ENCODE data around the gene PTPRM.
"Not testable (repeated sequence)": the region's sequence is repeated elsewhere in the genome, so short reads cannot be mapped to it uniquely, and the experiment has no call there.

Gene PTPRM

DNA sequence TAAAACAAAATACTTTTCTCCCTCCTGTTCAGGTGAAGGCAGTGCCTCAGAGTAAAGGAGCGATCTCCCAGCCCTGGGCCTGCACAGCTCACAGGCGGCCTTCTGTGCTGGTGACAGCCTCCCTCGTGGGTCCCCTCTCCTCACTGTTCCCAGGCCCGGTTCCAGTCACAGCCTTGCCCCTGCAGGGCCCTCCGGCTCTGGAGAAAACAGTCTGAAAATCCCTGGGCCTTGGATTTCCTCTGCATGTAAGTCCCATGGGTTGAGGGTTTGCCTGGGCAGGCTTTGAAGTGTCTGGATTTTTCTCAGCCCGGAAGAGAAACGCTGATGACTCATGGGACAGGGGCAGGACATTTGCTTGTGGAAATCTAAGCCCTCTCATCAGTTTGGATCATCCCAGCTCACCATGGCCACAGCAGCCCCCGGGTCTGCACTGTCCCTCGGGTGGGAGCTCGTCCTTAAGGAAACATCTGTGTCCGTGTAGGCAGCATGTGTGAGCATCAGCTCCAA, 856.0 kb downstream of the PTPRM start:
- Histone ChIP-seq H3K9ac (ENCODE audit: low read depth, low read length) (no peak overlapping the region), H3K9me3 (ENCODE audit: control insufficient read depth, insufficient read depth, low read length) (no peaks in the 10 kb centered on the region), H3K36me3 (ENCODE audit: insufficient read depth, low read length) (no peaks in the 10 kb centered on the region), H3K4me1 (ENCODE audit: insufficient read depth, low read length) (peaks cover 15% of the 10 kb centered on the region)

- Histone ChIP-seq H3K4me1 (ENCODE audit: insufficient read depth, low read length) (peaks cover 15% of the 10 kb centered on the region), H3K9me3 (ENCODE audit: control insufficient read depth, insufficient read depth, low read length) (no peaks in the 10 kb centered on the region), H3K9ac (ENCODE audit: low read depth, low read length) (no peak overlapping the region), H3K36me3 (ENCODE audit: insufficient read depth, low read length) (no peaks in the 10 kb centered on the region)
Observed at GRCh38 chr18:8424481-8424880, 857.4 kb downstream of the PTPRM start.

DNA sequence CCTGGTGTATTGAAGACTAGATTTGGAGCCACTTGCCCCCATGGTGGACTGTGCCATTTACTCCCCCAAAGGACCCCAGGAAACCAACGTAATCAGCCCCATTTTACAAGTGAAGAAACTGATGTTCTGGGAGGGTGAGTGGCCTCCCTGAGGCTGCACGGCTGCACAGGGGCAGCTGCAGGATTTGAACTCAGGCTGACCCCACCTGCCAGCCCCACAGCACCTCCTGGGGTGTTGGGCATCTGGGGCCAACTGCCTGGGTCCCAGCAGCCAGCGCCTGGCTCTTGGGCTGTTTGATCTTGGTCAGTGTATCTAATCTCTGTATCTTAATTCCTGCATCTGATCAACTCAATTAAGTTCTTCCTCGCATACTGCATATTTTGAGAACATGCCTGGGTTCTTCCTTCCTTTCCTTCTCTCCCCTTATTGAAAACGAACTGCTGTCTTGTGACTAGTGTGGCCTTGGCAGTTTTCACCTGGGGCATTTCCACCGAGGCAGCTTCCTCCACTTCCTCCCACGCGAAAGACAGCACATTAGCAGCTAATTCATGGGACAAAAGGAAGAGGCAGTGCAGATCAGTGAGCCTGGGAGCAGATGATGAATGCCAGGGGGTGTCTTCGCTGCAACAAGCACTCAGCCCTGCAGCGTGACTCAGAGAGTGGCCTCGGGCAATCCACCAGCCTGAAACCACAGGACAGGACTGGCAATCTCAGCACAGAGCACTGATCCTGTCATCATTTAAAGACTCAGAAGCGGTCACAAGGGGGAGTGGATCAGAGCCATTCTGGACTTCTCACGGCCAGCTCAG, 858.0 kb downstream of the PTPRM start:
- Histone ChIP-seq H3K9ac (ENCODE audit: low read depth, low read length) (no peak overlapping the region), H3K4me1 (ENCODE audit: insufficient read depth, low read length) (peaks cover 15% of the 10 kb centered on the region), H3K36me3 (ENCODE audit: insufficient read depth, low read length) (no peaks in the 10 kb centered on the region), H3K9me3 (ENCODE audit: control insufficient read depth, insufficient read depth, low read length) (no peaks in the 10 kb centered on the region)

DNA sequence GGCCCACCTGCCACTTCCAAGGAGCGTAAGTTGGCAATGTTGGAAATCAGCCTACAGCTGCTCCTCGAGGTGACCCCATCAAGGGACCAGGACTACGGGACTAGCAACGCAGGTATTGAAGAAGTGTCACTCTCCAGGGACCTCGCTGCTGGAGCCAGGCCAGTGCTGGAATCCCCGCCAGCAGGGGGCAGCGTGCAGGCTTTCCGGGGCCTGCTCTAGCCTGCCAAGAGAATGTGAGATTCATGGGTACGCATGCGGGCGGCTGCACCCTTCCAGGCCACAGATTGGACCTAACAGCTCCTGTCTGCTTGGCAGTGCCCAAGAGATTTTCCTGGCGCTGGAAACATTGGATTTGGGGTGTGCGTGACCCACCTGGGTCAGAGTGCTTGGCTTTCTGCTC, 859.3 kb downstream of the PTPRM start:
- Histone ChIP-seq H3K9me3 (ENCODE audit: control insufficient read depth, insufficient read depth, low read length) (no peaks in the 10 kb centered on the region), H3K36me3 (ENCODE audit: insufficient read depth, low read length) (no peaks in the 10 kb centered on the region), H3K4me1 (ENCODE audit: insufficient read depth, low read length) (peaks cover 15% of the 10 kb centered on the region), H3K9ac (ENCODE audit: low read depth, low read length) (no peak overlapping the region)

DNA sequence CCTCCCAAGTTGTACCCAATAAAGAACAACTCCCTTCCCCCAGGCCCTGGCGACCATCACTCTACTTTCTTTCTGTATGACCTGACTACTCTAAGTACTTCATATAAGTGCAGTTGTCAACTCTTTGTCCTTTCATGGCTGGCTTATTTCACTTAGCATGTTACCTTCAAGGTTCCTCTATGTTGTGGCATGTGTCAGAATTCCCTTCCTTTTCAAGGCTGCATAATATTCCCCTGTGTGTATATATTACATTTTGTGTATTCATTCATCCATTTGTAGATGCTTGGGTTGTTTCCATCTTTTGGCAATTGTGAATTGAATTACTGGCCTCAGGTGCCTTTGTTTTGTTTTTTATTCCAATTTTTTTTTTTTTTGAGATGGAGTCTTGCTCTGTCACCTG, 860.2 kb downstream of the PTPRM start:
- peaks cover 15% of the 10 kb centered on the region for H3K4me1 ChIP-seq (ENCODE audit: insufficient read depth, low read length)
- H3K36me3 ChIP-seq (ENCODE audit: insufficient read depth, low read length): no peaks in the 10 kb centered on the region
- H3K9me3 ChIP-seq (ENCODE audit: control insufficient read depth, insufficient read depth, low read length): no peaks in the 10 kb centered on the region
- no peak overlapping the region for H3K9ac ChIP-seq (ENCODE audit: low read depth, low read length)

DNA sequence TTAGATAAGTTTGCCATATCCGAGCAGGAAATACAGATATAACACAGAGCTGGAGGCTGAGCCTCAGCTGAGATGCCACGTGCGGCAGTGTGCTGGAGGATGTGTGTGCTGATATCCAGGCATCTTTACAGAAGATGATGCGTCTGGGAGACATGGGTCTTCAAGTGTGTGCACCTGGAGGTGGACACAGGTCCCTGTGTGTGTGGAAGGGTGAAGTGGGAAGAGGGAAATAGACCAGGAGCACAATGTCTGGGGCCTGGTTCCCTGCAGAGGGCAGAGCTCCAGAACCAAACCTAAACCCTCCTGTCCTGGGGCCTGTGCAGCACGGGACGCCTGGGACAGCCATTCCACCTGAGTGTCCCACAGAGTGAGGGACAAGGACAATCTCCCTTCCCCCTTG, 861.8 kb downstream of the PTPRM start:
- Histone ChIP-seq H3K9ac (ENCODE audit: low read depth, low read length) (no peak overlapping the region), H3K9me3 (ENCODE audit: control insufficient read depth, insufficient read depth, low read length) (no peaks in the 10 kb centered on the region), H3K36me3 (ENCODE audit: insufficient read depth, low read length) (no peaks in the 10 kb centered on the region), H3K4me1 (ENCODE audit: insufficient read depth, low read length) (peaks cover 12% of the 10 kb centered on the region)

GRCh38 chr18:8431036-8431435, 863.9 kb downstream of the PTPRM start:
- no peaks in the 10 kb centered on the region for H3K4me1 ChIP-seq (ENCODE audit: insufficient read depth, low read length)
- H3K9me3 ChIP-seq (ENCODE audit: control insufficient read depth, insufficient read depth, low read length): no peaks in the 10 kb centered on the region
- no peak overlapping the region for H3K9ac ChIP-seq (ENCODE audit: low read depth, low read length)
- H3K36me3 ChIP-seq (ENCODE audit: insufficient read depth, low read length): no peaks in the 10 kb centered on the region

GRCh38 chr18:8433323-8433722, 866.2 kb downstream of the PTPRM start:
- no peaks in the 10 kb centered on the region for H3K4me1 ChIP-seq (ENCODE audit: insufficient read depth, low read length)
- H3K9ac ChIP-seq (ENCODE audit: low read depth, low read length): no peak overlapping the region
- no peaks in the 10 kb centered on the region for H3K36me3 ChIP-seq (ENCODE audit: insufficient read depth, low read length)
- no peaks in the 10 kb centered on the region for H3K9me3 ChIP-seq (ENCODE audit: control insufficient read depth, insufficient read depth, low read length)

- H3K9me3 ChIP-seq (ENCODE audit: control insufficient read depth, insufficient read depth, low read length): no peaks in the 10 kb centered on the region
- H3K9ac ChIP-seq (ENCODE audit: low read depth, low read length): no peak overlapping the region
- no peaks in the 10 kb centered on the region for H3K4me1 ChIP-seq (ENCODE audit: insufficient read depth, low read length)
- H3K36me3 ChIP-seq (ENCODE audit: insufficient read depth, low read length): no peaks in the 10 kb centered on the region
Observed at GRCh38 chr18:8433771-8434170, 866.7 kb downstream of the PTPRM start.

GRCh38 chr18:8435376-8435775, 868.3 kb downstream of the PTPRM start:
- Histone ChIP-seq H3K4me1 (ENCODE audit: insufficient read depth, low read length) (no peaks in the 10 kb centered on the region), H3K36me3 (ENCODE audit: insufficient read depth, low read length) (no peaks in the 10 kb centered on the region), H3K9me3 (ENCODE audit: control insufficient read depth, insufficient read depth, low read length) (no peaks in the 10 kb centered on the region), H3K9ac (ENCODE audit: low read depth, low read length) (no peak overlapping the region)

DNA sequence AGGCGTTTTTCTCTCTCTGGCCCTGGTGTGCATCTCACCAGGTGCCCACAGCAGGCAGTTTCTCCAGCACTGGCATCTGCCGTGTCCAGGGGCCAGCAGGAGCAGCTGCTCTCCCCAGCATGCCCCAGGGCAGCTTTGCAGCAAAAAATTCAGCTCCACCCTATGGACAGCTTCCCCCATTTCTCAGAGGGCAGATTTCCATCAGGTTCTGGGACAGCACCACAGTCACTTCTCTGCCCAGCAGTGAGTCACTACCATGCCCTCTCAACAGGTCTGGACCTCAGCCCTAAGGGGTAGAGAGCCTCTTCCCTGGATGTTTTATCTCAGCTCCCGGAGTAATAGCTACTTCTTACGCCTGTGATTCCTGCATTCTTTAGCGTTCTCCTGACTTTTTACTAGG, 871.9 kb downstream of the PTPRM start:
- H3K9ac ChIP-seq (ENCODE audit: low read depth, low read length): no peak overlapping the region
- no peaks in the 10 kb centered on the region for H3K9me3 ChIP-seq (ENCODE audit: control insufficient read depth, insufficient read depth, low read length)
- H3K4me1 ChIP-seq (ENCODE audit: insufficient read depth, low read length): no peaks in the 10 kb centered on the region
- H3K36me3 ChIP-seq (ENCODE audit: insufficient read depth, low read length): no peaks in the 10 kb centered on the region

- H3K4me1 ChIP-seq (ENCODE audit: insufficient read depth, low read length): no peaks in the 10 kb centered on the region
- no peaks in the 10 kb centered on the region for H3K9me3 ChIP-seq (ENCODE audit: control insufficient read depth, insufficient read depth, low read length)
- no peaks in the 10 kb centered on the region for H3K36me3 ChIP-seq (ENCODE audit: insufficient read depth, low read length)
Observed at GRCh38 chr18:8443505-8443904, 876.4 kb downstream of the PTPRM start.

DNA sequence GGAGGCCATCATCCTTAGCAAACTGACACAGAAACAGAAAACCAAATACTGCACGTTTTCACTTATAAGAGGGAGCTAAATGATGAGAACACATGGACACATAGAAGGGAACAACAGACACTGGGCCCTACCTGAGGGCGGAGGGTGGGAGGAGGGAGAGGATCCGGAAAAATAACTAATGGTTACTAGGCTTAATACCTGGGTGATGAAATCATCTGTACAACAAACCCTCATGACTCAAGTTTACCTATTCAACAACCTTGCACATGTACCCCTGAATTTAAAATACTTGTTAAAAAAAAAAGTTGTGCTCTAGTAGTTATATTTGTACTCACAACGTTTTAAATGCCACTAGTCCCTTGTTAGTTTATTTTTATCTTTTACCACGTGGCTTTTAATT, 879.8 kb downstream of the PTPRM start:
- not testable (repeated sequence) for H3K36me3 ChIP-seq (ENCODE audit: insufficient read depth, low read length); H3K9ac ChIP-seq (ENCODE audit: low read depth, low read length); H3K4me1 ChIP-seq (ENCODE audit: insufficient read depth, low read length)

More at GRCh38 chr18:8443505-8443904, 876.4 kb downstream of the PTPRM start:
- no peak overlapping the region for H3K9ac ChIP-seq (ENCODE audit: low read depth, low read length)

GRCh38 chr18:8448130-8448529, 881.0 kb downstream of the PTPRM start:
- no peaks in the 10 kb centered on the region for H3K9me3 ChIP-seq (ENCODE audit: control insufficient read depth, insufficient read depth, low read length)
- H3K4me1 ChIP-seq (ENCODE audit: insufficient read depth, low read length): no peaks in the 10 kb centered on the region
- H3K9ac ChIP-seq (ENCODE audit: low read depth, low read length): no peak overlapping the region
- no peaks in the 10 kb centered on the region for H3K36me3 ChIP-seq (ENCODE audit: insufficient read depth, low read length)

More for the DNA sequence above, 879.8 kb downstream of the PTPRM start:
- H3K9me3 ChIP-seq (ENCODE audit: control insufficient read depth, insufficient read depth, low read length): not testable (repeated sequence)

DNA sequence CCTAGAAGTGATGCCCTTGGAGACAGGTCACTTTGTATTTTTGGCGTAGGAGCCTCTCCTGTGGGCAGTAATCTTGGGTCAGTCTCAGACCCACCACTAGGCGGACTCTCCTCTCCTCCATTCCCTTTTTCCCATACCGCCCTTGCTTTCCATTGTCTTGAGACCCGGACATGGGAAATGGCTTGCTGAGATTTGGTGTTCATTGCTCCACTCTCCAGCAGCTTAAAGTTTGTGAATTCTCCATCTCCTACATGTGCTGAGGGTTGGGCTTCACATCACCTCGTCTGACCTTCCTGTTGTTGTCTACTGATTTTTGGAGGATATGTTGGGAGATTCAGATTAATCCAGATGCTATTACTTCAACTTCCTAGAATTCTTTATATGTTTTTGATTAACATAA, 882.9 kb downstream of the PTPRM start:
- Histone ChIP-seq H3K9ac (ENCODE audit: low read depth, low read length) (no peak overlapping the region), H3K36me3 (ENCODE audit: insufficient read depth, low read length) (no peaks in the 10 kb centered on the region), H3K4me1 (ENCODE audit: insufficient read depth, low read length) (no peaks in the 10 kb centered on the region), H3K9me3 (ENCODE audit: control insufficient read depth, insufficient read depth, low read length) (no peaks in the 10 kb centered on the region)

Measured in ES-I3 (cell line).